Peyer's patch (tissue), 4 donors: Measurements from ENCODE around the gene SMIM45.

Experiments
- POLR2A ChIP-seq, 2 donors: fragments of 450-650 bp; IDR thresholded peaks; one replicate each; pipeline ENCODE4 v1.5.1; 2017; ENCODE audit warnings: antibody characterized with exemption in 2 of 2, mild to moderate bottlenecking in 2 of 2, moderate library complexity in 2 of 2
- TF ChIP-seq, protein P1 (sequence below), 6 experiments: fragments of 450-650 bp in 4 of 6; fragments of 200-600 bp in 2 of 6; sonication (generic) in 1 of 6; IDR thresholded peaks; one replicate each; pipeline ENCODE4 v1.5.1; 2017 to 2019; ENCODE audit warnings: antibody characterized with exemption in 6 of 6, mild to moderate bottlenecking in 3 of 6, moderate library complexity in 1 of 6

DNA sequence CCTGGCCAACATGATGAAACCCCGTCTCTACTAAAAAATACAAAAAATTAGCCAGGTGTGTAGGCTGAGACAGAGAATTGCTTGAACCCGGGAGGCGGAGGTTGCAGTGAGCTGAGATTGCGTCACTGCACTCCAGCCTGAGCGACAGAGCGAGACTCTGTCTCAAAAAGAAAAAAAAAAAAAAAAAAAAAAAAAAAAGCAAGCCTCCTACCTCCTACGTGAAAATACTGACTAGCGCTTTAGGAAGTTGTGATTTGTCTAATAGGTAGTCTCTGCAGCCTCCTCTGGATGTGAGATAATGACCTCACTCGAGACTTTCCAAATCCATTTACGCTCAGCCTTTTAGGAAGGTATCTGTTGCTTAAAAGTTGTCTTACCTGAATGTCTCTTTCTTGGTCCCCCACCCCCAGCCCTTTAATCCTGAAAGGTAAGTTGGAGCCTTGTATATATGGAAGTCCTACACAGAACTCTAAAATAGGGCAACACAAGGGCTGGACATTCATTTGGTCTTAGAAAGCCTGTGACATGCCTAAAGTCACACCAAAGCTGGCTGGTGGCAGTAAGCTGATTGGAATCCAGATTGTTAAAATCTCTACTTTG, 22.8 kb downstream of the SMIM45 start:
- TF ChIP-seq POLR2A (IDR thresholded peaks at IDR 0.05): no peak
- TF ChIP-seq, protein P1, sequence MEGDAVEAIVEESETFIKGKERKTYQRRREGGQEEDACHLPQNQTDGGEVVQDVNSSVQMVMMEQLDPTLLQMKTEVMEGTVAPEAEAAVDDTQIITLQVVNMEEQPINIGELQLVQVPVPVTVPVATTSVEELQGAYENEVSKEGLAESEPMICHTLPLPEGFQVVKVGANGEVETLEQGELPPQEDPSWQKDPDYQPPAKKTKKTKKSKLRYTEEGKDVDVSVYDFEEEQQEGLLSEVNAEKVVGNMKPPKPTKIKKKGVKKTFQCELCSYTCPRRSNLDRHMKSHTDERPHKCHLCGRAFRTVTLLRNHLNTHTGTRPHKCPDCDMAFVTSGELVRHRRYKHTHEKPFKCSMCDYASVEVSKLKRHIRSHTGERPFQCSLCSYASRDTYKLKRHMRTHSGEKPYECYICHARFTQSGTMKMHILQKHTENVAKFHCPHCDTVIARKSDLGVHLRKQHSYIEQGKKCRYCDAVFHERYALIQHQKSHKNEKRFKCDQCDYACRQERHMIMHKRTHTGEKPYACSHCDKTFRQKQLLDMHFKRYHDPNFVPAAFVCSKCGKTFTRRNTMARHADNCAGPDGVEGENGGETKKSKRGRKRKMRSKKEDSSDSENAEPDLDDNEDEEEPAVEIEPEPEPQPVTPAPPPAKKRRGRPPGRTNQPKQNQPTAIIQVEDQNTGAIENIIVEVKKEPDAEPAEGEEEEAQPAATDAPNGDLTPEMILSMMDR (IDR thresholded peaks at IDR 0.05): no peak
